ENCODE data around the gene TTLL3.
"Not testable (repeated sequence)": the region's sequence is repeated elsewhere in the genome, so short reads cannot be mapped to it uniquely, and the experiment has no call there.

TTLL3 gene

DNA sequence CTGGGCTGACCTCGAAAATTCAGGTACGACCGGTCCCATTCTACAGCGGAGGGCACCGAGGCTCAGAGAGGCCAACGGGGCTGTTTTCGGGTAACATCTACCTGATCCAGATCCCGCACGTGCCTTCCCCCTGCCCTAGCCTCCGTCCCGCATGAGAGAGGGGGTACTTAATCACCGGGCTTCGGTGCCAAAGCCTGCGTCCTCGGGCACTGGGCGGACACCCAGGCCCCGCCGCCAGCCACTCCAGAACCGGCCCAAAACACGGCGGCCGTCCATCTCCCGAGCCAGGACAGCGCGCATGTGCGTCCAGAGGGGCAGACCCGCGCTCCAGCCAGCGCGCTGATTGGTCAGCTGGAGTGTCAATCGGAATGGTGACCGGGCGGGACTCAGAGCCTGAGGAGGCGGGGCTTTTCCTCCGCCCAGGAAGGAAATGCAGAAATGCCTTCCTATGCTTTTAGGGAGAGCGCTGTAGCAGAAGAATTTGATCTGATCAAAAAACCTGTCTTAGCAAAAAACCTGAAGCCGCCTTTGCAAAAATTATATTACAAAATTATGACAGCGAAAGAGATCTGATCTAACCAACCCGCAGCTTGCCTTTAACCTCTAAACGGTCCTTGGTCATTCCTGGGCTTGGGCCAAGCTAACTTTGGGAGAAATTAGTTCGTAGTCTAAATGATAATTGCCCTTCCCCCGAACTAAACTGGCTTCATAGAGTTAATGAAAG lies 33.8 kb downstream of the TTLL3 start, which contains the start of gene RPUSD3:
TSS of gene RPUSD3 (minus strand) at position 294 of the 724 bp plus-strand sequence. CDS start at position 276, 18 bp downstream.
- H3K4me1 ChIP-seq (ENCODE audit: insufficient read depth, insufficient read length), result peaks cover 4% of the 10 kb centered on the region
- H3K36me3 ChIP-seq (ENCODE audit: insufficient read depth, insufficient read length, low read length), result peaks cover 33% of the 10 kb centered on the region
- no peaks in the 10 kb centered on the region for H3K27me3 ChIP-seq (ENCODE audit: insufficient read depth, insufficient read length)
- TF ChIP-seq SUZ12 (IDR thresholded peaks at IDR 0.05; ENCODE audit: extremely low read depth, insufficient read depth, insufficient read length) (no peak), YY1 (IDR thresholded peaks at IDR 0.05; ENCODE audit: insufficient read depth, insufficient read length) (no peak), ZNF274 (IDR thresholded peaks at IDR 0.05; ENCODE audit: low read depth, low read length) (no peak)
- H3K9me3 ChIP-seq (ENCODE audit: insufficient read depth, low read length), result peaks cover 7% of the 10 kb centered on the region; the same call in 1 of the 2 replicates
- peak; percentile 96 for DNase-seq (ENCODE audit: low read depth, low spot score)
- H3K4me3 ChIP-seq (ENCODE audit: insufficient read length, low read depth), result peak within 1 kb of the TSS; percentile 98
- peak within 1 kb of the TSS; percentile 99 for H3K9ac ChIP-seq (ENCODE audit: insufficient read length, low read depth)

DNA sequence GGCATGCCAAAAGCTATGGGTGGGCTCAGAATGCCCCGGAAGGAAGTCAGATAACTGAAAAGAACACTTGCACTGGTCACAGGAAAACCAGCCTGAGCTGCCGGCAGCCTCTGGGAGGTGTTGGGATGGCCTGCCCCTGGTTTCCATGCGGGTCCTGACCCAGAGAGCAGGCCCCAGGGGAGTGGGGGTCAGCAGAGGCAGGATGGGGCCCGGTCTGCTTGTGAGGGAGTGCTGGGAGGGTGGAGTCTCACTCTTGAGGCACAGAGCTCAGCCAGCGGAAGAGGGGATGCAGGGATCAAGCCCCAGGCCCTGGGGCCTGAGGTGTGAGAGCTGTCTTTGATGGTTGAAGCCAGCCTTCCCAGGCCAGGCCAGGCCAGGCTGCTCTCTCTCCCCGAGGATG lies 36.2 kb downstream of the TTLL3 start:
- TF ChIP-seq ZNF274 (IDR thresholded peaks at IDR 0.05; ENCODE audit: low read depth, low read length) (no peak), SUZ12 (IDR thresholded peaks at IDR 0.05; ENCODE audit: extremely low read depth, insufficient read depth, insufficient read length) (no peak), YY1 (IDR thresholded peaks at IDR 0.05; ENCODE audit: insufficient read depth, insufficient read length) (no peak)
- H3K4me1 ChIP-seq (ENCODE audit: insufficient read depth, insufficient read length), result peaks cover 4% of the 10 kb centered on the region
- no peak for DNase-seq (ENCODE audit: low read depth, low spot score)
- peak overlapping the region; percentile 27 for H3K9ac ChIP-seq (ENCODE audit: insufficient read length, low read depth)
- H3K9me3 ChIP-seq (ENCODE audit: insufficient read depth, low read length), result peaks cover 7% of the 10 kb centered on the region; the same call in 1 of the 2 replicates
- no peaks in the 10 kb centered on the region for H3K27me3 ChIP-seq (ENCODE audit: insufficient read depth, insufficient read length)
- H3K4me3 ChIP-seq (ENCODE audit: insufficient read length, low read depth), result no peak overlapping the region
- H3K36me3 ChIP-seq (ENCODE audit: insufficient read depth, insufficient read length, low read length), result peaks cover 11% of the 10 kb centered on the region

DNA sequence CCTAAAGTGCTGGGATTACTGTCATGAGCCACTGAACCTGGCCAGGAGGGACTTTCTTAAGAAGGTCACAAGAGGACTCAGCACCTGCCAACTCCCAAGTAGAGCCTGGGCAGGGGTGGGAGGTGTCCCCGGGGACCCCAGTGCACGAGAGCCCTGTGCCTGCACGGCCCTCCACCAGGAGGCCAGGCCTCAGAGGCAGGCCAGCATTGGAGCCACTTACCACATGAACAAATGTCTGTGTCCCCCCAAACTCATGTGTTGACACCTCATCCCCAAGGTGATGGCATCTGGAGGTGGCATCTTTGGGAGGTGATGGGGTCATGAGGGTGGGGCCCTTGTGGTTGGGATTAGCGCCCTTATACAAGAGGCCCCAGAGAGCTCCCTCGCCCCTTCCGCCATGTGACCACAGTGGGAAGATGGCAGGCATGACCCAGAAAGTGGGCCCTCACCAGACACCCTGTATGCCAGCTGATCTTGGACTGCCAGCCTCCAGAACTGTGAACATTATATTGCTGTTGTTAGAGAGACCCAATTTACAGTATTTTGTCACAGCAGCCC lies 36.9 kb downstream of the TTLL3 start:
- TF ChIP-seq YY1 (IDR thresholded peaks at IDR 0.05; ENCODE audit: insufficient read depth, insufficient read length) (no peak), SUZ12 (IDR thresholded peaks at IDR 0.05; ENCODE audit: extremely low read depth, insufficient read depth, insufficient read length) (no peak), ZNF274 (IDR thresholded peaks at IDR 0.05; ENCODE audit: low read depth, low read length) (no peak)
- no peak overlapping the region for H3K9ac ChIP-seq (ENCODE audit: insufficient read length, low read depth)
- H3K27me3 ChIP-seq (ENCODE audit: insufficient read depth, insufficient read length), result no peaks in the 10 kb centered on the region
- DNase-seq (ENCODE audit: low read depth, low spot score), result no peak
- H3K4me1 ChIP-seq (ENCODE audit: insufficient read depth, insufficient read length), result peaks cover 4% of the 10 kb centered on the region
- peaks cover 4% of the 10 kb centered on the region for H3K36me3 ChIP-seq (ENCODE audit: insufficient read depth, insufficient read length, low read length)
- H3K4me3 ChIP-seq (ENCODE audit: insufficient read length, low read depth), result no peak overlapping the region
- H3K9me3 ChIP-seq (ENCODE audit: insufficient read depth, low read length), result peaks cover 7% of the 10 kb centered on the region; the same call in 1 of the 2 replicates

DNA sequence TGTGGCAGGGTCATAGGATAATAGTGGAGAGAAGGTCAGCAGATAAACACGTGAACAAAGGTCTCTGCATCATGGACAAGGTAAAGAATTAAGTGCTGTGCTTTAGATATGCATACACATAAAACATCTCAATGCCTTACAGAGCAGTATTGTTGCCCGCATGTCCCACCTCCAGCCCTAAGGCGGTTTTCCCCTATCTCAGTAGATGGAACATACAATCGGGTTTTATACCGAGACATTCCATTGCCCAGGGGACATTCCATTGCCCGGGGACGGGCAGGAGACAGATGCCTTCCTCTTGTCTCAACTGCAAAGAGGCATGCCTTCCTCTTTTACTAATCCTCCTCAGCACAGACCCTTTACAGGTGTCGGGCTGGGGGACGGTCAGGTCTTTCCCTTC lies 37.8 kb downstream of the TTLL3 start:
- DNase-seq (ENCODE audit: low read depth, low spot score); H3K36me3 ChIP-seq (ENCODE audit: insufficient read depth, insufficient read length, low read length); H3K27me3 ChIP-seq (ENCODE audit: insufficient read depth, insufficient read length); H3K9me3 ChIP-seq (ENCODE audit: insufficient read depth, low read length); H3K4me3 ChIP-seq (ENCODE audit: insufficient read length, low read depth); H3K9ac ChIP-seq (ENCODE audit: insufficient read length, low read depth); H3K4me1 ChIP-seq (ENCODE audit: insufficient read depth, insufficient read length): not testable (repeated sequence)

DNA sequence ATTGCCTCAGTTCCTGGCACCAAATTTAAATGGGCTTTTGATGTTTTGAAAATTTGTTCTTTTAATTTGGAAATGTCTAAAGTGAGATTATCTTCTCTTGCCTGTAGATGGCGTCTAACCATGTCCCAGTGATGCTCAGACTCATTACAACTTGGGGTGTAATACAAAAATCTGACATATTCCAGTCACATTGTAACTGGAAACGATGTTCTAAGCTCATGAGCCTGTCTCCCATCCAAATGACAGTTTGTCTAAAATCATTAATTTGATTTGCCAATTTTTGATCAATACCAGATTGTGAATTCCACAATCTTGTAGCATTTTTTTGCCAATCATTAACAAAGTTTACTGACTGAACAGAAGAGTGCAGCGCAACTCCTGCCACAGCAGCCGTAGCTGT lies 38.8 kb downstream of the TTLL3 start:
- H3K9ac ChIP-seq (ENCODE audit: insufficient read length, low read depth); DNase-seq (ENCODE audit: low read depth, low spot score); H3K4me3 ChIP-seq (ENCODE audit: insufficient read length, low read depth); H3K9me3 ChIP-seq (ENCODE audit: insufficient read depth, low read length); H3K4me1 ChIP-seq (ENCODE audit: insufficient read depth, insufficient read length); H3K36me3 ChIP-seq (ENCODE audit: insufficient read depth, insufficient read length, low read length); H3K27me3 ChIP-seq (ENCODE audit: insufficient read depth, insufficient read length): not testable (repeated sequence)

DNA sequence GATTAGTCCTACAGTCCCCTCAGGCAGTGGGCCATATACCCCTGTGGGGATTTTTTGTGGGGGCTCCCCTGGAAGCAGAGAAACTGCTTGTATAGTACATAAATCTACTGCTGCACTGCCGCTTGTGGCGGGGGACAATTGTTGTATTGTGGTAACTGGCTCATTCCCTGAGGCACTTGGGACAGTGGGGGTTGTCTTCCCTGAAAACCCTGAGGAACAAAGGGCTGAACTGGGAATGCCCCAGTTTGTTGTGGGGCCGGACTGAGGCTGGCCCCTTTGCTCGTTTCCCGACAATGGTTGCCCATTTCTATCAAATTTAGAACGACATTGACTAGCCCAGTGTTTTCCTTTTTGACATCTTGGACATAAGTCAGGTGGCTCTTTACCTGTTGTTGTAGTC lies 41.3 kb downstream of the TTLL3 start:
- not testable (repeated sequence) for H3K4me1 ChIP-seq (ENCODE audit: insufficient read depth, insufficient read length); H3K36me3 ChIP-seq (ENCODE audit: insufficient read depth, insufficient read length, low read length); H3K9me3 ChIP-seq (ENCODE audit: insufficient read depth, low read length); H3K9ac ChIP-seq (ENCODE audit: insufficient read length, low read depth); DNase-seq (ENCODE audit: low read depth, low spot score); H3K27me3 ChIP-seq (ENCODE audit: insufficient read depth, insufficient read length); H3K4me3 ChIP-seq (ENCODE audit: insufficient read length, low read depth)

DNA sequence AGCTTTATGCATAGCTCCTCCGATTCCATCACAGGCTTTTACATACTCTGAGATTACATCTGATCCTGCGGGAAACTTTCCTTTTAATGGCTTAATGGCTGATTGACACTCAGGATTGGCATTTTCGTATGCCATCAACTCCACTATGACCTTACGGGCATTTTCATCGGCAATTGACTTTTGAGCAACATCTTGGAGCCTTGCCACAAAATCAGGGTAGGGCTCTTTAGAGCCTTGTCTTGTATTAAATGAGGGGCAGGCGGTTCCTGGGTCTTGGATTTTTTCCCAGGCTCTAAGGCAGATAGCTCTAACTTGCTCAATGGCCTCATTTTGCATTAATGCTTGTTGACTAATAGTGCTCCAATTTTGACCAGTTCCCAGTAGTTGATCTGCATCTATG lies 41.9 kb downstream of the TTLL3 start:
- not testable (repeated sequence) for DNase-seq (ENCODE audit: low read depth, low spot score); H3K36me3 ChIP-seq (ENCODE audit: insufficient read depth, insufficient read length, low read length)

DNA sequence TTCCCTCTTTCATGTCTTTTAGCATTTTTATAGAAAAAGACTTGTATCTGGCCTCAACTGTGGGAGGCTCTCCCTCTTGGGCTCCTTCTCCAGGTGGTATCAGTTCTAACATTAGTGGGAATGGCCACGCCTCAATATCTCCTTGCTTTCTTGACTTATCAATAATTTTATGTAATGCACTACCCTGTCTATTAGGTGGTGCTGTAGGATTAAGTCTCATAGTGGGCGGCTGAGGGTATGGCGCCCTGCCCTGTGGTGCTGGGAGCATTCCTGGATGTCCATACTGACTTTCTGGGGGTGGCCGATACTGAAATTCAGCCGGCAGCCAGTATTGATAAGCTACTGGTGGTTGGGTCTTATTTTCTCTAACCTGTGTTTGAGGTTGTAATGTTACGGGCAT lies 42.5 kb downstream of the TTLL3 start:
- H3K9ac ChIP-seq (ENCODE audit: insufficient read length, low read depth), result no peak overlapping the region

More for the DNA sequence above, 41.9 kb downstream of the TTLL3 start:
- not testable (repeated sequence) for H3K4me3 ChIP-seq (ENCODE audit: insufficient read length, low read depth); H3K9me3 ChIP-seq (ENCODE audit: insufficient read depth, low read length); H3K9ac ChIP-seq (ENCODE audit: insufficient read length, low read depth); H3K4me1 ChIP-seq (ENCODE audit: insufficient read depth, insufficient read length); H3K27me3 ChIP-seq (ENCODE audit: insufficient read depth, insufficient read length)

DNA sequence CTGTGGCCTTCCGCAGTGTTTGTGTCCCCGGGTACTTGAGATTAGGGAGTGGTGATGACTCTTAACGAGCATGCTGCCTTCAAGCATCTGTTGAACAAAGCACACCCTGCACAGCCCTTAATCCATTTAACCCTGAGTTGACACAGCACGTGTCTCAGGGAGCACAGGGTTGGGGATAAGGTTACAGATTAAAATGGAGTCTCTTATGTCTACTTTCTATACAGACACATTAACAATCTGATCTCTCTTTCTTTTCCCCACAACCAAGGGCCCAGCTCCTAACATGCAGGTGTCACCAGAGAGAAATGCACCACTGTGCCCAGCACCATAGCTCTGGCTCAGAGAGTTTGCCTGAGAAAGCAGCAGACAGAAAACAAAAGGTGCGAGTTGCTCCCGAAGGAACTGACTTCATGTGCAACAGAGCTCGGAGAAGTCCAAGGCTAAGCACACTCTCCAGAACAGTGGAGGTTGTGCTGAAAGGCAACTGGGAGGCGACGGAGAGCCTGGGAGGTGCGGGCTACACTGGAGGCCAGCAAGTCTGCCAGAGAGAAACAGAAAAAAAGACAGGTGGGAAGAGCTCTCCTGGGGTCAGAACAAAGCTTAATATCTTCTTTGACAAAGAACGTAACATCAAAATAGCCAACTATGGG lies 44.4 kb downstream of the TTLL3 start:
- H3K4me1 ChIP-seq (ENCODE audit: insufficient read depth, insufficient read length); H3K9me3 ChIP-seq (ENCODE audit: insufficient read depth, low read length); H3K36me3 ChIP-seq (ENCODE audit: insufficient read depth, insufficient read length, low read length); H3K4me3 ChIP-seq (ENCODE audit: insufficient read length, low read depth); DNase-seq (ENCODE audit: low read depth, low spot score); H3K27me3 ChIP-seq (ENCODE audit: insufficient read depth, insufficient read length); H3K9ac ChIP-seq (ENCODE audit: insufficient read length, low read depth): not testable (repeated sequence)

More for the DNA sequence above, 42.5 kb downstream of the TTLL3 start:
- no peak for DNase-seq (ENCODE audit: low read depth, low spot score)
- no peak overlapping the region for H3K4me3 ChIP-seq (ENCODE audit: insufficient read length, low read depth)
- TF ChIP-seq ZNF274 (IDR thresholded peaks at IDR 0.05; ENCODE audit: low read depth, low read length) (no peak), SUZ12 (IDR thresholded peaks at IDR 0.05; ENCODE audit: extremely low read depth, insufficient read depth, insufficient read length) (no peak), YY1 (IDR thresholded peaks at IDR 0.05; ENCODE audit: insufficient read depth, insufficient read length) (no peak)
- no peaks in the 10 kb centered on the region for H3K9me3 ChIP-seq (ENCODE audit: insufficient read depth, low read length)
- no peaks in the 10 kb centered on the region for H3K27me3 ChIP-seq (ENCODE audit: insufficient read depth, insufficient read length)
- no peaks in the 10 kb centered on the region for H3K36me3 ChIP-seq (ENCODE audit: insufficient read depth, insufficient read length, low read length)
- peaks cover 4% of the 10 kb centered on the region for H3K4me1 ChIP-seq (ENCODE audit: insufficient read depth, insufficient read length)
